GM12892 (cell line): ENCODE measurements around the gene MEIG1.
"Not testable (repeated sequence)": the region's sequence is repeated elsewhere in the genome, so short reads cannot be mapped to it uniquely, and the experiment has no call there.

Source experiments
- POLR2A ChIP-seq: IDR thresholded peaks from 2 replicates; pipeline ENCODE4 v1.6.1; 2011; ENCODE audit warnings: low read depth, low read length, control low read depth
- TAF1 ChIP-seq: IDR thresholded peaks from 2 replicates; pipeline ENCODE4 v1.6.1; 2011; ENCODE audit warnings: low read depth, mild to moderate bottlenecking, control low read depth, low read length, borderline replicate concordance

DNA sequence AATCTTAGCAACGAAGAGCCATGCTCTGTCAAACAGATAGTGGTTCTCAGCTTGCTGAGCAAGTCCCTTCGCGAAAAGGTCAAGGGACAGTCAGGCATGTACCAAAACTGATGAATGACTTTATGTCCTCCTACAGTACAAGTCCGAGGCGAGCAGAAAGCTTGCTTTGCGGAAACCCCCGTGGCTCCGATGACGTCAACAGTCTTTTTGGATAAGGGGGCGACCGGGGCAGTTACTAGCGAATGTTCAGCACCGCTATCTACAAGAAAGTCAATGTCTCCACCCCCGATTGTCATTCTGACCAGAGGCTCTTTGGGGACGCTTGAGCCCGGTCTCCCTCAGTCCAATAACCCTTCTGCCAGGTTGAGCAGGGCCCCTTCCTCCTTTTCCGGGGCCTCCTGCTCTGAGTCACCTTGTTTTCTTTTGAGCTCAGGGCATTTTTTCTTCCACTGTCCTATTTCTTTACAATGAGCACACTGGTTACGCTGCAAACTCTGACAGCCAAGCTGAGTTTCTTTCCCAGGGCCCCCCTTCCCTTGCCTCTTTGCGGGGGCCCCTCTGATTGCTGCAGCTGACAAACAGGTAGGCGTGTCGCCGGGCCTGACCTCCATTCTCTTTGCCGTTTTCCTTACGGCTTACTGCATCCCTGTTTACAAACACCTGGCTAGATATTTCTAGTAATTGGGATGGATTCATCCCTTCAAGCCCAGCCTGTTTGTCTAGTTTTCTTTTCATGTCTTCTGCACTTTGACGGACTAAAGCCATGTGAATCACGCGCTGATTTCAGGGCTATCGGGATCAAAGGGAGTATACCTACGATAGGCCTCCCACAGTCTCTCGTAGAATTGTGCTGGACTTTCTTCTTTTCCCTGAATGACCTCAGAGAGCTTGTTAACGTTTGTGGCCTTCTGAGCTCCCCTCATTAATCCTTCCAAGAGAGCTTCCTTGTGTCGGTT is 34.6 kb downstream of the MEIG1 start:
- TF ChIP-seq POLR2A, TAF1: not testable (repeated sequence)
